ENCODE data around the gene C14orf132.

The C14orf132 gene

GRCh38 chr14:96039633-96040311 is 610 bp downstream of the C14orf132 start:
- DNase-seq (ENCODE audit: low read depth): no peak
- peak overlapping the region; percentile 35; the same call in 1 of the 2 replicates for H3K4me3 ChIP-seq (ENCODE audit: low read depth, low read length)
- TF ChIP-seq CTCF (IDR thresholded peaks at IDR 0.05; ENCODE audit: low read depth, low read length, missing control alignments): peak; percentile 19

DNA sequence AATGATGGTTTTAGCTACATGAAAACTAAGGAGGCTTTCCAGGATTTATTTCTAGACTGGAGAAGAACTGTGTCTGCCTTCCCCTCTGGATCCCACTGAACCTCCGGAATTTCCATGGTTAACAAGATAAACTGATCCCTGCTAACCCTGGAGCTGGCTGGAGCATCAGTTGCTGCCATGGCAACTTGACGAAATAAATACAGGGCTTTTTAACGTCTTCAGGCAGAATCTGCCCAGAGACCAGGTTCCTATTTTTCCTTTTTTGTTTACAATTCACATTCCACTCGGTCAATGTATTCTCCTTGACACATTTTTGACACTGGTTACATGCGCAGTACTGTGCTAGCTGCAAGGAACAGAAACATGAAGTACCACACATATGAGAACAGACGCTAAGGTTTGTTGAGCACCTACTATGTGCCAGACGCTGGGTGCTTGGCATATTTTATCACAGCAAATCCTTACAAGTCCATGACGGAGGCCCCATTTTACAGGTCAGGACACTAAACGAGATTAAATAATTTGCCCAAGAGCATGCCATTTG is 1.7 kb downstream of the C14orf132 start:
- no peak for DNase-seq (ENCODE audit: low read depth)
- no peak overlapping the region for H3K4me3 ChIP-seq (ENCODE audit: low read depth, low read length)
- TF ChIP-seq CTCF (IDR thresholded peaks at IDR 0.05; ENCODE audit: low read depth, low read length, missing control alignments): no peak

DNA sequence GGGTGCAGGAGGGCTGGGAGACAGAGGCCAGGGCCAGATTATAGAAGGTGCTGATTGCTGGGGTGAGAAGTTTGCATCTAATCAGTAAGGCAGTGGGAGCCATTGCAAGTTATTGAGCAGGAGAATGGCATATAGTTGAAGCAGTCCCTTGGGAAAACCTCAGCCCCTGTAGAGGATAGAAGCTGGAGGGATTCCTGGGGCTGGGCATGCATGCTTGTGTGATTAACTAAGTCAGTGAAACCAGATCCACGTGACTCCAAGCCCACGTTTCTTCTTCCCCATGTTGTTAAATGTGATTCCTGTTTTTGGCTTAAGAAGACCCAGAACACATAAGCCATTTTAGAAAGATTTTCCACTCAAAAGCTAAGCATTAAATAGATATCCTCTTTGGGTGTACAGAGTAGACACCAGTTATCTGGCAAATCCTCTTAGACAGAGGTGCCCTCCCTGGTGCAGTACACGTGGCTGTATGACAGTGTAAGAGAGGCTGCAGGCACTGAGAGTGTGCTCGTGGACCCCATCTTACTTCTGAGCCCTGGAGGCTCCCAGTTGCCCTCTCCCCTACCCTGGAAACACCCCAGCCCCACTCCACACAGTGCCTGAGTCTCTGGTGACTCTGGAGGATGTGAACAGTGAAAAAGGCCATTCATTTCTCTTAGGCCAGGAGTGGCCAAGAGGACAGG is 3.2 kb downstream of the C14orf132 start:
- H3K4me3 ChIP-seq (ENCODE audit: low read depth, low read length): no peak overlapping the region
- DNase-seq (ENCODE audit: low read depth): no peak
- no peak for TF ChIP-seq CTCF (IDR thresholded peaks at IDR 0.05; ENCODE audit: low read depth, low read length, missing control alignments)

DNA sequence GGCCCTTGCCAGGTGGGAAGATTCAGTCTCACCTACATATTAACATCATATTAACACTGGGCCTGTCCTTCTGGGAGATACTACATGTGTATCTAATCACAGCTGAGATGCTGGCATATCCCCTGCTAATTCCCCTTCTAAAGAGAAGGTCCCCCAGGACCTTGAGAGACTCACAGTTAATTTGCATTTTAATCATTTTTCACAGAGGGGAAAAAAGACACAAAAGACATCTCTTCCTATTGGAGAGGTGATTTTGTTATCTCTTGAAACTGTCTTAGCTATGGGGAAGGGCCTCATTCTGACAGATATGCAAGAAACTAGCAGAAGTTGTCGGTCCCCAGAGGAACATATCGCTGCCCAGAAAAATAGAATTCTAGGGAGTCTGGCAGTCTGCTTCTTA is 7.5 kb downstream of the C14orf132 start:
- no peak for DNase-seq (ENCODE audit: low read depth)
- TF ChIP-seq CTCF (IDR thresholded peaks at IDR 0.05; ENCODE audit: low read depth, low read length, missing control alignments): no peak
- no peak overlapping the region for H3K4me3 ChIP-seq (ENCODE audit: low read depth, low read length)

- H3K4me3 ChIP-seq (ENCODE audit: low read depth, low read length): no peak overlapping the region
- TF ChIP-seq CTCF (IDR thresholded peaks at IDR 0.05; ENCODE audit: low read depth, low read length, missing control alignments): no peak
- DNase-seq (ENCODE audit: low read depth): no peak
Observed at GRCh38 chr14:96047101-96047500, 7.9 kb downstream of the C14orf132 start.

DNA sequence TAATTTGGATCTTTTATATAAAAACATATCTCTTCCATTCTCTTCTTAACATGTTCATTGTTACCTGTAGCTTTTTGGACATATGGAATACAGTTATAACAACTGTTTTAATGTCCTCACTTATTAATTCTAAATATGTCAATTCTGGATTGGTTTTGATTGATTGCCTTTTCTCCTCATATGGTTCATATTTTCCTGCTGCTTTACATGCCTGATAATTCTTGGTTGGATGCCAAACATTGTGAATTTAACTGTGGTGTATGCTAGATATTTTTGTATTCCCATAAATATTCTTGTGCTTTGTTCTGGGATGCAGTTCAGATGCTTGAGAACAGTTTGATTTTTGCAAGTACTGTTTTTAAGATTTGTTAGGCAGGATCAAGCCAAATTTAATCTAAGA is 10.8 kb downstream of the C14orf132 start:
- TF ChIP-seq CTCF (IDR thresholded peaks at IDR 0.05; ENCODE audit: low read depth, low read length, missing control alignments): no peak
- no peak overlapping the region for H3K4me3 ChIP-seq (ENCODE audit: low read depth, low read length)
- no peak for DNase-seq (ENCODE audit: low read depth)
